ENCODE measurements around the gene PADI3. TPM values are rescaled to one million over a fixed set of nuclear protein-coding genes. Genes with fewer than 3 reads are reported as not detected.

PADI3 gene
- total and polyA plus RNA-seq, 2 donors (not counting 3 experiments of a cell fraction or from before 2014, with no cell fraction given): not detected

- FAIRE-seq: no peak
- H2AFZ ChIP-seq (ENCODE audit: low read depth, low read length): no peak overlapping the region
- no peaks in the 10 kb centered on the region for H3K36me3 ChIP-seq (ENCODE audit: control insufficient read depth in 2 of 2, extremely low read depth in 1 of 2, insufficient read depth in 2 of 2, low read length in 2 of 2)
- no peak for DNase-seq (ENCODE audit: low read depth, low spot score)
- H3K9ac ChIP-seq (replicated peaks; ENCODE audit: extremely low read depth, insufficient read depth, low read length): no peak overlapping the region
- no peak overlapping the region for H3K27ac ChIP-seq (ENCODE audit: insufficient read depth, low read depth, low read length)
- no peaks in the 10 kb centered on the region for H3K9me3 ChIP-seq (replicated peaks; ENCODE audit: control insufficient read depth, insufficient read depth, low read length)
- peaks cover 0 to 8% of the 10 kb centered on the region in 2 experiments for H3K27me3 ChIP-seq (ENCODE audit: control insufficient read depth in 2 of 2, insufficient read depth in 2 of 2, low read length in 2 of 2)
- TF ChIP-seq CTCF (IDR thresholded peaks at IDR 0.05; ENCODE audit: extremely low read depth in 1 of 2, insufficient read depth in 1 of 2, low read depth in 1 of 2, low read length in 2 of 2) (no peak), EZH2 (IDR thresholded peaks at IDR 0.05; ENCODE audit: borderline replicate concordance, low read depth, low read length, severe bottlenecking) (no peak), MYC (IDR thresholded peaks at IDR 0.05; ENCODE audit: low read depth, low read length) (no peak), POLR2A (IDR thresholded peaks at IDR 0.05; ENCODE audit: low read depth, low read length) (no peak), POLR2AphosphoS5 (IDR thresholded peaks at IDR 0.05; ENCODE audit: insufficient read depth, low read depth, low read length) (no peak), FOS (IDR thresholded peaks at IDR 0.05; ENCODE audit: borderline replicate concordance, insufficient read depth, low read length) (no peak), GATA2 (IDR thresholded peaks at IDR 0.05; ENCODE audit: insufficient read depth, insufficient read length, low read depth, low read length) (no peak), JUN (IDR thresholded peaks at IDR 0.05; ENCODE audit: borderline replicate concordance, insufficient read depth, insufficient read length, low read depth) (no peak), MAX (IDR thresholded peaks at IDR 0.05; ENCODE audit: insufficient read depth, insufficient read length) (no peak)
- H3K4me2 ChIP-seq (ENCODE audit: insufficient read depth, low read length): no peak overlapping the region
- H3K4me1 ChIP-seq (ENCODE audit: control insufficient read depth, extremely low read depth, insufficient read depth, low read length): no peaks in the 10 kb centered on the region
- ChIA-PET CTCF (no interaction called here), POLR2A (no interaction called here)
- BruUV-seq (replicated peaks): no TSS peak
- no peaks in the 10 kb centered on the region for H3K79me2 ChIP-seq (ENCODE audit: control insufficient read depth, insufficient read depth, low read length)
- no peaks in the 10 kb centered on the region for H4K20me1 ChIP-seq (replicated peaks; ENCODE audit: control insufficient read depth, extremely low read depth, insufficient read depth, low read length)
- no peak overlapping the region for H3K4me3 ChIP-seq (replicated peaks in 1 of 3; ENCODE audit: insufficient read depth in 1 of 3, low read depth in 1 of 3, low read length in 3 of 3)
- intact Hi-C loops (cut with micrococcal nuclease) (no loop called here), dilution Hi-C loops (cut with MboI; ENCODE audit: extremely low pct_ligation_motif_present, low sequenced_read_pairs) (no loop called here)
- no peaks in the 10 kb centered on the region for H3K9me1 ChIP-seq (replicated peaks; ENCODE audit: control insufficient read depth, extremely low read depth, insufficient read depth, low read length)
These were observed 16.3 kb downstream of the PADI3 start for GRCh38 chr1:17265162-17265561.

Data from endothelial cell of umbilical vein (primary cell).